Natural killer cell (primary cell): ENCODE results near the gene ETV2. TPM values are rescaled to one million over a fixed set of nuclear protein-coding genes. Genes with fewer than 3 reads are reported as not detected.

Source experiments
- ATAC-seq, 3 donors: fragments of 150-1000 bp in 2 of 3; fragments of 200-7000 bp in 1 of 3; cut with Tn5 transposase; 1 replicate in 1 of 3; 2 replicates in 2 of 3; pipeline ENCODE4 v1.10.0; 2021; ENCODE audit warnings: mild to moderate bottlenecking in 2 of 3, moderate library complexity in 2 of 3
- DNase-seq, 2 donors: peaks; one replicate each; pipeline versions ENCODE4 v3.0.0 to v3.0.0-alpha.2; 2013 to 2021; ENCODE audit warnings: mixed read lengths in 1 of 2
- H3K27ac ChIP-seq: one replicate; pipeline ENCODE4 v1.5.1; 2013; ENCODE audit warnings: mild to moderate bottlenecking, low read length
- H3K27me3 ChIP-seq: one replicate; pipeline ENCODE4 v1.6.1; 2013; ENCODE audit warnings: low read length; ENCODE audit not compliant: control insufficient read depth, insufficient read depth
- H3K36me3 ChIP-seq: one replicate; pipeline ENCODE4 v1.6.1; 2013; ENCODE audit warnings: low read length; ENCODE audit not compliant: control insufficient read depth, insufficient read depth
- H3K4me1 ChIP-seq: one replicate; pipeline ENCODE4 v1.6.1; 2013; ENCODE audit warnings: low read length; ENCODE audit not compliant: control insufficient read depth, insufficient read depth
- H3K4me3 ChIP-seq: one replicate; pipeline ENCODE4 v1.5.1; 2013; ENCODE audit warnings: low read length
- H3K9me3 ChIP-seq: one replicate; pipeline ENCODE4 v1.6.1; 2013; ENCODE audit warnings: low read length; ENCODE audit not compliant: control insufficient read depth, insufficient read depth
- H3K27ac Mint-ChIP-seq, 2 donors: one replicate each; pipeline ENCODE4 v1.8.0; 2022; ENCODE audit warnings: mild to moderate bottlenecking in 2 of 2, mixed read lengths in 2 of 2, moderate library complexity in 1 of 2
- H3K27me3 Mint-ChIP-seq, 2 donors: one replicate each; pipeline ENCODE4 v1.8.0; 2022; ENCODE audit warnings: low read depth in 2 of 2, mixed read lengths in 2 of 2
- H3K36me3 Mint-ChIP-seq: one replicate; pipeline ENCODE4 v1.8.0; 2022; ENCODE audit warnings: mixed read lengths
- H3K4me1 Mint-ChIP-seq, 2 donors: one replicate each; pipeline ENCODE4 v1.8.0; 2022; ENCODE audit warnings: mixed read lengths in 2 of 2
- H3K4me3 Mint-ChIP-seq: one replicate; pipeline ENCODE4 v1.8.0; 2022; ENCODE audit warnings: mild to moderate bottlenecking, moderate library complexity, mixed read lengths
- H3K9me3 Mint-ChIP-seq, 2 donors: one replicate each; pipeline ENCODE4 v1.8.0; 2022; ENCODE audit warnings: mixed read lengths in 2 of 2
- WGBS: methylation state at CpG from one replicate; pipeline ENCODE4 v1.1.7; 2013; ENCODE audit warnings: missing lambda C conversion rate; ENCODE audit not compliant: insufficient coverage; 5-methylcytosine and 5-hydroxymethylcytosine counted together
- intact Hi-C: fragments of 100-400 bp; cut with micrococcal nuclease; formaldehyde crosslinking; loops from one replicate; pipeline ENCODE4 v1.14.2; 2022
- total RNA-seq, 4 donors: library from RNA; stranded (reverse); fragments of 120-200 nt in 1 of 4; gene quantifications; one replicate each; pipeline versions ENCODE4 v1.2.3 to v1.2.4, GENCODE V29; 2013 to 2022
- TF ChIP-seq, protein P1 (sequence below): fragments of 200-600 bp; IDR thresholded peaks from one replicate; pipeline ENCODE4 v1.8.0; 2022; ENCODE audit warnings: antibody characterized with exemption

The ETV2 gene
- total RNA-seq, 3 donors from 2014 or later (not counting 1 experiment from before 2014, with no cell fraction given), result 0.48 to 2.0 (median 0.87) TPM

DNA sequence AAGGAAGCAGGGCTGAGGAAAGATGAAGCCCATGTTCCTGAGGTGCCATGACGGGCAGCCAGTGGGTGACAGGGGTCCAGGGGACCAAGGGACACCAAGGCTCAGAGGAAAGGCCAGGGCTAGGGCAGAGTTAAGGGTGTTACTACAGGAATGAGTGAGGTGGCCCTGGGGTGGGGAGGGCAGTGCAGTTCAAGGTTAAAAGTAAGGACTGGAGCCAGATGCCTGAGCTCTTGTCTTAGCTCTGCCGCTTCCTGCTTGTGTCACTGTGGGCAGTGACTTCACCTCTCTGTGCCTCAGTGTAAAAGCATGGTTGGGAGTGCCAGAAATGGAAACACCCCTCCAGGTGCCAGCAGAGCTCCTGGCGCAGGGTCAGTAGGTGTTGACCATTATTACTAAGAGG is 4.9 kb upstream of the ETV2 start:
- Mint-ChIP-seq H3K9me3 (no peaks in the 10 kb centered on the region), H3K4me1 (peaks cover 9 to 10% of the 10 kb centered on the region in 2 donors), H3K27ac (no peak overlapping the region), H3K36me3 (peaks cover 7% of the 10 kb centered on the region), H3K27me3 (no peaks in the 10 kb centered on the region), H3K4me3 (no peak overlapping the region)
- Histone ChIP-seq H3K27ac (no peak overlapping the region), H3K4me1 (peaks cover 4% of the 10 kb centered on the region), H3K9me3 (no peaks in the 10 kb centered on the region), H3K27me3 (no peaks in the 10 kb centered on the region), H3K36me3 (peaks cover 44% of the 10 kb centered on the region), H3K4me3 (no peak overlapping the region)
- WGBS, result 98% methylated on average over 3 of the region's 3 CpGs
- no peak for DNase-seq
- ATAC-seq, result no peak
- TF ChIP-seq, protein P1, sequence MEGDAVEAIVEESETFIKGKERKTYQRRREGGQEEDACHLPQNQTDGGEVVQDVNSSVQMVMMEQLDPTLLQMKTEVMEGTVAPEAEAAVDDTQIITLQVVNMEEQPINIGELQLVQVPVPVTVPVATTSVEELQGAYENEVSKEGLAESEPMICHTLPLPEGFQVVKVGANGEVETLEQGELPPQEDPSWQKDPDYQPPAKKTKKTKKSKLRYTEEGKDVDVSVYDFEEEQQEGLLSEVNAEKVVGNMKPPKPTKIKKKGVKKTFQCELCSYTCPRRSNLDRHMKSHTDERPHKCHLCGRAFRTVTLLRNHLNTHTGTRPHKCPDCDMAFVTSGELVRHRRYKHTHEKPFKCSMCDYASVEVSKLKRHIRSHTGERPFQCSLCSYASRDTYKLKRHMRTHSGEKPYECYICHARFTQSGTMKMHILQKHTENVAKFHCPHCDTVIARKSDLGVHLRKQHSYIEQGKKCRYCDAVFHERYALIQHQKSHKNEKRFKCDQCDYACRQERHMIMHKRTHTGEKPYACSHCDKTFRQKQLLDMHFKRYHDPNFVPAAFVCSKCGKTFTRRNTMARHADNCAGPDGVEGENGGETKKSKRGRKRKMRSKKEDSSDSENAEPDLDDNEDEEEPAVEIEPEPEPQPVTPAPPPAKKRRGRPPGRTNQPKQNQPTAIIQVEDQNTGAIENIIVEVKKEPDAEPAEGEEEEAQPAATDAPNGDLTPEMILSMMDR, result no peak
- intact Hi-C loops, result no loop called here

DNA sequence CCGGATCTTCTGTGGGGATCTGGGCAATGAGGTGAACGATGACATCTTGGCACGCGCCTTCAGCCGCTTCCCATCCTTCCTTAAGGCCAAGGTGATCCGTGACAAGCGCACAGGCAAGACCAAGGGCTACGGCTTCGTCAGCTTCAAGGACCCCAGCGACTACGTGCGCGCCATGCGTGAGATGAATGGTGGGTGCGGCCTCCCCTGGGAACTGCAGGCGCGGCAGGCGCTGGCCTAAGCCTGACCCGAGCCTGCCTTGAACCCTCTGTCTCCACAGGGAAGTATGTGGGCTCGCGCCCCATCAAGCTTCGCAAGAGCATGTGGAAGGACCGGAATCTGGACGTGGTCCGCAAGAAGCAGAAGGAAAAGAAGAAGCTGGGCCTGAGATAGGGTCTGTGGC is 4.4 kb upstream of the ETV2 start:
- Histone ChIP-seq H3K36me3 (peaks cover 40% of the 10 kb centered on the region), H3K4me1 (peaks cover 9% of the 10 kb centered on the region), H3K9me3 (no peaks in the 10 kb centered on the region), H3K27ac (no peak overlapping the region), H3K27me3 (no peaks in the 10 kb centered on the region), H3K4me3 (no peak overlapping the region)
- Mint-ChIP-seq H3K36me3 (peaks cover 2% of the 10 kb centered on the region), H3K27me3 (no peaks in the 10 kb centered on the region), H3K27ac (no peak overlapping the region), H3K4me3 (no peak overlapping the region), H3K9me3 (no peaks in the 10 kb centered on the region), H3K4me1 (peaks cover 5 to 6% of the 10 kb centered on the region in 2 donors)
- ATAC-seq (no peak), DNase-seq (no peak)
- TF ChIP-seq, protein P1, result no peak
- intact Hi-C loops, result no loop called here
- 97% methylated on average over 25 of the region's 25 CpGs for WGBS

DNA sequence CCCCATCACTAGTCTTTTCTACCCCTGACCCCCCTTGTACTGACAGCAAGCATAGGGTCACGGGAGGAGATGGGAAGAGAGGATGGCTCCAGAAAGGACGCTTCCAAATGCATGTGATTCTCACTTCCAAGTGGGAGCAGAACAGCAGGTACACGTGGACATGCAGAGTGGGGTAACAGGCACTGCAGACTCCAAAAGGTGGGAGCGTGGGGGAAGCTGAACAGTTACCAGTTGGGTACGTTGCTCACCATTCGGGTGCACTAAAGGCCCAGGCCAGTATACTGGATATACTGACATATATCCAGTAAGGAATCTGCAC is 2.3 kb upstream of the ETV2 start:
- H3K4me1 ChIP-seq, result peaks cover 24% of the 10 kb centered on the region
- intact Hi-C loops, result no loop called here
- Mint-ChIP-seq H3K4me1 (peaks cover 0 to 2% of the 10 kb centered on the region in 2 donors), H3K27ac (peak overlapping the region in 1 of 2 donors; percentile 68), H3K36me3 (no peaks in the 10 kb centered on the region), H3K4me3 (no peak overlapping the region), H3K9me3 (no peaks in the 10 kb centered on the region), H3K27me3 (no peaks in the 10 kb centered on the region)
- TF ChIP-seq, protein P1, result no peak
- DNase-seq (no peak), ATAC-seq (no peak)
- H3K9me3 ChIP-seq, result no peaks in the 10 kb centered on the region
- WGBS, result 81% methylated on average over 6 of the region's 6 CpGs
- H3K27me3 ChIP-seq, result no peaks in the 10 kb centered on the region
- H3K27ac ChIP-seq, result no peak overlapping the region
- peaks cover 19% of the 10 kb centered on the region for H3K36me3 ChIP-seq
- H3K4me3 ChIP-seq, result no peak overlapping the region

DNA sequence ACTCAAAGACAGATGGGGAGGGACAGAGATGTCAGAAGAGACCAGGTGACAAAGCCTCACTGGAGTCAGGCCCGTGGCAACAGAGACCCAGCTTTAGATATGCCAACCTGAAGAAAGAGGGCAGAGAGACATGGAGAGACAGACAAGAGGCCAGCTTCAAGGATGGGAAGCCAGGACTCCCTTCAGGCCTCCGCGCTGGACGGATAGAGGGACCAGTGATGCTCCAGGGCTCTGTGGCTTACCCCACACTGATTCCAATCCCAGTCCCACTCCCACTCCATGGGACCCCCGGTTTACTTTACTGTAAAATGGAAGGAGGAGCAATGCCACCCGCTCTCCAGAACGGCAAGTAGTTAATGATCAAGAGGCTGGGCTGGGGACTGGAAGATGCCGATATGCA is 1.7 kb upstream of the ETV2 start:
- Mint-ChIP-seq H3K27ac (peak overlapping the region in 1 of 2 donors; percentile 68), H3K36me3 (no peaks in the 10 kb centered on the region), H3K27me3 (no peaks in the 10 kb centered on the region), H3K4me1 (peaks cover 4 to 8% of the 10 kb centered on the region in 2 donors), H3K4me3 (no peak overlapping the region), H3K9me3 (no peaks in the 10 kb centered on the region)
- no peak for DNase-seq
- intact Hi-C loops, result loop anchor here (5.0 kb wide), 2 partner anchors 93 to 117 kb away; partner anchors contain the start of genes HSPB6, PROSER3 and TMEM147
- no peak overlapping the region for H3K4me3 ChIP-seq
- ATAC-seq, result no peak
- H3K9me3 ChIP-seq, result no peaks in the 10 kb centered on the region
- WGBS, result 93% methylated on average over 5 of the region's 8 CpGs
- H3K27ac ChIP-seq, result no peak overlapping the region
- H3K4me1 ChIP-seq, result peaks cover 29% of the 10 kb centered on the region
- TF ChIP-seq, protein P1, result no peak
- H3K36me3 ChIP-seq, result peaks cover 15% of the 10 kb centered on the region
- no peaks in the 10 kb centered on the region for H3K27me3 ChIP-seq
